Epithelial cell of esophagus (primary cell): Measurements from ENCODE around the gene PPP2R5E.
A peak's percentile ranks its signal among the peaks of the same experiment; 100 is the strongest.
"Not testable (repeated sequence)": the region's sequence is repeated elsewhere in the genome, so short reads cannot be mapped to it uniquely, and the experiment has no call there.

Experiments
- DNase-seq: peaks from one replicate; pipeline ENCODE4 v3.0.0; 2010; ENCODE audit warnings: low read depth
- H3K4me3 ChIP-seq: 2 replicates; pipeline ENCODE4 v1.5.1; 2011; ENCODE audit warnings: mild to moderate bottlenecking, low read length, control low read depth
- CTCF ChIP-seq: IDR thresholded peaks from 2 replicates; pipeline ENCODE4 v1.5.1; 2011; ENCODE audit warnings: low read depth, mild to moderate bottlenecking, low read length, control low read depth, inconsistent platforms; ENCODE audit not compliant: insufficient read depth; ENCODE audit errors: missing control alignments

Gene PPP2R5E

DNA sequence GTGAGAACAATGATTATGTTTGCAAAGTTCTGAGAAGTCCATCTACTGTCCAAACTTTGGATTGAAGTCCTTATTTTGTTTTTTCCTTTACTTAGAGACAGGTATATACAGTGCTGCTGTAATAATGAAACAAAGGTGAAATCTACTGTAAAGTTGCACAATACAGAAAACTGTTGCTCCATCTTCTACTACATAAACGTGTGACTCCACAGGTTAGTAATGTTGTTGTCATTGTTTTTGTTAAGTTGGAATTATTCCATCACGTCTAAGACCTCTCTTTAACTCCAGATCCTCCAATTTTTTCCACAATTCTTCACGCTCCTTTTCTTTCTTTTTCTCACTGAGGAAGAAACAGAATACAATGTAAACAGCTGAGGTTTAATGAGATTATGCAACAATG lies 167.4 kb downstream of the PPP2R5E start:
- no peak overlapping the region for H3K4me3 ChIP-seq
- no peak for TF ChIP-seq CTCF
- DNase-seq: peak; percentile 88

- H3K4me3 ChIP-seq, DNase-seq: not testable (repeated sequence)
Observed at GRCh38 chr14:63371613-63372012, 171.6 kb downstream of the PPP2R5E start.

- no peak for TF ChIP-seq CTCF
- DNase-seq: no peak
- H3K4me3 ChIP-seq: no peak overlapping the region
Observed at GRCh38 chr14:63371033-63371432, 172.1 kb downstream of the PPP2R5E start.

DNA sequence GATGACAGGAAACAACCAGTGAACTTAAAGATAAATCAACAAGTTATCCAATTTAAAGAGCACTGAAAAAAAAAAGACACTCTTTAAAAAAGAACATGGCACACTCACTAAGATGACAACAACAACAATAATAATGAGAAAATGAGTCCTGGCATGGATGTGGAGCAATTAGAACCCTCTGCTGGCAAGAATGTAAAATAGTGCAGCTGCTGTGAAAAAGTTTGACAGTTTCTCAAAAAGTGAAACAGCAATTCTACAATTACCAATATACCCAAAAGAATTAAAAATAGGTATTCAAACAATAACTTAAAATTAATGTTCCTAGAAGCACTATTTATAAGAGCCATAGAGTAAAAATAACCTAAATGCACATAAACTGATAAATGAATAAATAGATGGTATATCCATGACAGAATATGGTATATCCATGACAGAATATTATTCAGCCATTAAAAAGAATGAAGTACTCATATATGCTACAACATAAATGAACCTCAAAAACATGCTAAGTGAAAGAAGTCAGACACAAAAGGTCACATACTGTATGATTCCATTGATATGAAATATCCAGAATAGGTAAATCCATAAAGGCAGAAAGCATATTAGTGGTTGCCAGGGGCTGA lies 175.3 kb downstream of the PPP2R5E start:
- DNase-seq: no peak
- no peak overlapping the region for H3K4me3 ChIP-seq
- TF ChIP-seq CTCF: peak; percentile 8

GRCh38 chr14:63362389-63362819 lies 180.8 kb downstream of the PPP2R5E start:
- TF ChIP-seq CTCF: no peak
- H3K4me3 ChIP-seq: no peak overlapping the region
- no peak for DNase-seq

- no peak for TF ChIP-seq CTCF
- no peak for DNase-seq
- H3K4me3 ChIP-seq: no peak overlapping the region
Observed at GRCh38 chr14:63361790-63362189, 181.4 kb downstream of the PPP2R5E start.

DNA sequence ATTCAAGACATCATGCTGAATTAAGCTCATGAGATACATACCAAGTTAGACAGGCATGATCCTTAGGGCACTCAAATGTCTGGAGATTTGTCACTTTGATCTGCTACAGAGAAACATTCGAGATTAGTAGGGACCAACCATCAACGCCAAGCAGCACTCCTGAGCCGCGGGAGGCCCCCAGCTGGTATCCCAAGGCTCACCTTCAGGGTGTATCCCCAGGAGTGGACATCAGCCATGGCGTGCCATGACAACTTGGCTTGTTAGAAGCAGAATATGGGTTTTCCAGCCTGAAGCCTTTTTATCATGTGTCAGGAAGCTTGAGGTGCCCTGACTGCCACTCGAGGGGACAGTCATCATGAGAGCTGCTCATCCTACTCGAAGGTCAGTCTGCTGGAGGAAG lies 185.3 kb downstream of the PPP2R5E start:
- TF ChIP-seq CTCF: no peak
- DNase-seq: no peak
- no peak overlapping the region for H3K4me3 ChIP-seq
